Panc1 (cell line): Measurements from ENCODE around the gene CDK18. TPM values are rescaled to one million over a fixed set of nuclear protein-coding genes. Genes with fewer than 3 reads are reported as not detected.

Experiments
- ATAC-seq: fragments of 200-7000 bp; cut with Tn5 transposase; 2 replicates; pipeline ENCODE4 v1.9.1; 2020; ENCODE audit warnings: mild to moderate bottlenecking, moderate library complexity
- BruUV-seq: library from RNA; stranded (reverse); fragments of 400-500 nt; replicated peaks from 2 replicates; lab custom pipeline; 2021; lab: Mats Ljungman, UMichigan
- CTCF ChIA-PET: fragments of 300-600 bp; sonication (Branson Sonifier 250); formaldehyde crosslinking; loops from one replicate; lab custom pipeline; 2022; ENCODE audit warnings: antibody characterized with exemption; lab: Charles Lee
- POLR2A ChIA-PET: fragments of 300-600 bp; sonication (Branson Sonifier 250); formaldehyde crosslinking; loops from one replicate; lab custom pipeline; 2022; ENCODE audit warnings: antibody characterized with exemption; lab: Charles Lee
- DNase-seq: peaks from one replicate; pipeline ENCODE4 v3.0.0-alpha.2; 2010; ENCODE audit warnings: low read depth, low spot score
- H3K27ac ChIP-seq: 2 replicates; pipeline ENCODE4 v1.5.1; 2011; ENCODE audit warnings: mild to moderate bottlenecking, low read length, inconsistent platforms
- H3K27me3 ChIP-seq: fragments of 200-500 bp; sonication (Bioruptor generic); 2 replicates; pipeline ENCODE4 v1.6.0; 2014; ENCODE audit warnings: low read length, inconsistent platforms; ENCODE audit not compliant: control insufficient read depth, insufficient read depth
- H3K36me3 ChIP-seq: fragments of 200-500 bp; sonication (Bioruptor generic); 2 replicates; pipeline ENCODE4 v1.5.1; 2014; ENCODE audit warnings: inconsistent platforms, mild to moderate bottlenecking, low read length, moderate library complexity; ENCODE audit not compliant: control insufficient read depth, insufficient read depth
- H3K4me1 ChIP-seq: 2 replicates; pipeline ENCODE4 v1.5.1; 2011; ENCODE audit warnings: inconsistent platforms, mild to moderate bottlenecking, low read length, moderate library complexity; ENCODE audit not compliant: control insufficient read depth, insufficient read depth
- H3K4me3 ChIP-seq, 2 experiments: 2 replicates each; pipeline ENCODE4 v1.5.1; 2011 to 2012; ENCODE audit warnings: low read depth in 2 of 2, low read length in 2 of 2, mild to moderate bottlenecking in 2 of 2, inconsistent platforms in 1 of 2, moderate library complexity in 1 of 2
- H3K9me3 ChIP-seq: fragments of 200-500 bp; sonication (Bioruptor generic); 2 replicates; pipeline ENCODE4 v1.5.1; 2014; ENCODE audit warnings: low read depth, mild to moderate bottlenecking, inconsistent platforms, low read length, moderate library complexity; ENCODE audit not compliant: control insufficient read depth, insufficient read depth
- POLR2AphosphoS5 ChIP-seq: IDR thresholded peaks from 2 replicates; pipeline ENCODE4 v1.6.1; 2012; ENCODE audit warnings: mild to moderate bottlenecking, low read depth, low read length, moderate library complexity
- REST ChIP-seq, 2 experiments: IDR thresholded peaks; 2 replicates each; pipeline ENCODE4 v1.6.1; 2011 to 2012; ENCODE audit warnings: low read depth in 2 of 2, control low read depth in 1 of 2, low read length in 1 of 2, mild to moderate bottlenecking in 1 of 2, moderate library complexity in 1 of 2; ENCODE audit not compliant: insufficient read depth in 1 of 2
- SIN3A ChIP-seq: IDR thresholded peaks from 2 replicates; pipeline ENCODE4 v1.6.1; 2012; ENCODE audit warnings: low read depth, mild to moderate bottlenecking, low read length, moderate library complexity, borderline replicate concordance; ENCODE audit not compliant: insufficient read depth
- TCF7L2 ChIP-seq: IDR thresholded peaks from 2 replicates; pipeline ENCODE4 v1.6.1; 2011; ENCODE audit warnings: mild to moderate bottlenecking, low read depth, low read length, inconsistent platforms
- in situ Hi-C: cut with HindIII; loops from 2 replicates; pipeline ENCODE4 v1.10.0; 2016; ENCODE audit warnings: low sequenced_read_pairs, low pct_unique_long_range_greater_than_20kb
- intact Hi-C: fragments of 100-400 bp; cut with micrococcal nuclease; formaldehyde crosslinking; loops from one replicate; pipeline ENCODE4 v1.10.0; 2022; ENCODE audit not compliant: unreplicated experiment
- total RNA-seq: library from RNA; stranded (reverse); gene quantifications from one replicate; pipeline ENCODE4 v1.2.1, GENCODE V29; 2021; ENCODE audit not compliant: unreplicated experiment
- TF ChIP-seq, protein P1 (sequence below): fragments of 450-650 bp; IDR thresholded peaks from 2 replicates; pipeline ENCODE4 v1.5.1; 2017; ENCODE audit warnings: mild to moderate bottlenecking

CDK18 gene
- total RNA-seq, 1 experiment from 2014 or later, result 7.0 TPM

DNA sequence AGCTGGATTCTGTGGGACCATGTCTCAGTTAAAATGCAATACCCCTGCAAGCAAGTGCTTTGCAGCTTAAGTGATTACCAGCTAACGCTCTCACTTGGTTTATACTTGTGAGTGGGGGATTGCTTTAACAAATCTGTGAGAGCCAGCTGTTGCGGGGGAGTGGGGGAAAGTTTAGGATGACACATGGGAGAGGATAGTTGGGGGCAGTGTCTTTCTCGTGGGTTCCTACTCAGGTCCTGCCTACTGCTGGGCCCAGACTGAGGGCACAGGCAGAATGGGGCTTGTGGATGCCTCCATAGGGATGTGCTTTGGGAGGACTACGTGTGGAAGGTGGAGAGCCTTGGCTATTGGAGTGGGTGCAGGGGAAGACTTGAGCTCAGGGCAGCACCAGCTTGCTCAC, 67.3 kb downstream of the CDK18 start:
- no peak for ATAC-seq
- in situ Hi-C loops, result no loop called here
- ChIA-PET POLR2A (no interaction called here), CTCF (no interaction called here)
- no TSS peak for BruUV-seq
- no peak for DNase-seq
- Histone ChIP-seq H3K4me1 (no peaks in the 10 kb centered on the region; the same call in 1 of the 2 replicates), H3K9me3 (no peaks in the 10 kb centered on the region), H3K27me3 (peaks cover 27% of the 10 kb centered on the region), H3K36me3 (no peaks in the 10 kb centered on the region), H3K4me3 (no peak overlapping the region), H3K27ac (no peak overlapping the region)
- intact Hi-C loops, result no loop called here
- TF ChIP-seq TCF7L2, result no peak

GRCh38 chr1:205572421-205572820, 68.0 kb downstream of the CDK18 start:
- Histone ChIP-seq H3K4me3 (no peak overlapping the region), H3K27me3 (peaks cover 23% of the 10 kb centered on the region), H3K27ac (no peak overlapping the region), H3K9me3 (no peaks in the 10 kb centered on the region), H3K4me1 (no peaks in the 10 kb centered on the region; the same call in 1 of the 2 replicates), H3K36me3 (no peaks in the 10 kb centered on the region)
- ATAC-seq (no peak), DNase-seq (no peak)
- no TSS peak for BruUV-seq
- ChIA-PET CTCF (interaction anchor here (0.5 kb wide), 1 partner anchor 1718 kb away, joined by 3 read pairs; no protein-coding TSS in a partner anchor), POLR2A (no interaction called here)
- in situ Hi-C loops, result no loop called here
- TF ChIP-seq REST (IDR thresholded peaks at IDR 0.05; ENCODE audit: insufficient read depth in 1 of 2, low read depth in 2 of 2, low read length in 1 of 2), result no peak
- no peak for TF ChIP-seq TCF7L2
- TF ChIP-seq, protein P1, sequence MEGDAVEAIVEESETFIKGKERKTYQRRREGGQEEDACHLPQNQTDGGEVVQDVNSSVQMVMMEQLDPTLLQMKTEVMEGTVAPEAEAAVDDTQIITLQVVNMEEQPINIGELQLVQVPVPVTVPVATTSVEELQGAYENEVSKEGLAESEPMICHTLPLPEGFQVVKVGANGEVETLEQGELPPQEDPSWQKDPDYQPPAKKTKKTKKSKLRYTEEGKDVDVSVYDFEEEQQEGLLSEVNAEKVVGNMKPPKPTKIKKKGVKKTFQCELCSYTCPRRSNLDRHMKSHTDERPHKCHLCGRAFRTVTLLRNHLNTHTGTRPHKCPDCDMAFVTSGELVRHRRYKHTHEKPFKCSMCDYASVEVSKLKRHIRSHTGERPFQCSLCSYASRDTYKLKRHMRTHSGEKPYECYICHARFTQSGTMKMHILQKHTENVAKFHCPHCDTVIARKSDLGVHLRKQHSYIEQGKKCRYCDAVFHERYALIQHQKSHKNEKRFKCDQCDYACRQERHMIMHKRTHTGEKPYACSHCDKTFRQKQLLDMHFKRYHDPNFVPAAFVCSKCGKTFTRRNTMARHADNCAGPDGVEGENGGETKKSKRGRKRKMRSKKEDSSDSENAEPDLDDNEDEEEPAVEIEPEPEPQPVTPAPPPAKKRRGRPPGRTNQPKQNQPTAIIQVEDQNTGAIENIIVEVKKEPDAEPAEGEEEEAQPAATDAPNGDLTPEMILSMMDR, result no peak
- TF ChIP-seq SIN3A, result no peak
- no peak for TF ChIP-seq POLR2AphosphoS5
- intact Hi-C loops, result no loop called here

DNA sequence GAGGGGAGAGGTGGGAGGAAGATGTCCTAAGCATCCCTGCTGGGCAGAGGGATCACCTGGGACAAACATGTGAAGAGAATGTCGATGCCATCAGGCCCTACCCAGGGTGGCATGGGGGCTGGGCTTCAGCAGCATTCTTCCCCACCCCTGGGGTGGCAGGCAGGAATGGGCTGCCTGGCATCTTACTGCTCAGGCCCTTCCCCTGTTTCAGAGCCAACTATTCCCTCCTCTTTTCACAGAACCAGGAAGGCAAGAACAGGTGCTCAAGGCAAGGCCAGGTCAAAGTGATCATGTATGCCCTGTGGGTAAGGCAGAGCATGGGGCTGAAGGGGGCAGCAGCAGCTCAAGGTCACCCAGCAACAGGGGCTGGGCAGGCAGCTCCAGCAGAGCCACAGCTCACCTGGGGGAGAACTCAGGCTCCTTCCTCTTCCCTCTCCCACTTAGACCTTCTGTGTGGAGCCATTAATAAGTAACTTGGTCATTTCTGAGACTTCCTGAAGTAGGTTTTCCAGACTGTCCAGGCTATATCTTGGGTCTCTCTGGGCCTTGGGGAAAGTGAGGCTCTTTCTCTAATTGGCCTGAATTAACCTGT, 70.9 kb downstream of the CDK18 start:
- ChIA-PET POLR2A (no interaction called here), CTCF (no interaction called here)
- DNase-seq (no peak), ATAC-seq (no peak)
- Histone ChIP-seq H3K9me3 (no peaks in the 10 kb centered on the region), H3K27me3 (peaks cover 7% of the 10 kb centered on the region), H3K4me1 (no peaks in the 10 kb centered on the region), H3K27ac (no peak overlapping the region), H3K36me3 (no peaks in the 10 kb centered on the region), H3K4me3 (no peak overlapping the region)
- TF ChIP-seq, protein P1, result no peak
- no peak for TF ChIP-seq REST (IDR thresholded peaks at IDR 0.05; ENCODE audit: insufficient read depth in 1 of 2, low read depth in 2 of 2, low read length in 1 of 2)
- in situ Hi-C loops, result no loop called here
- intact Hi-C loops, result no loop called here
- no TSS peak for BruUV-seq
